GM23248 (cell line): ENCODE data around the gene IKZF2.

Experiments used
- EZH2 ChIP-seq: fragments of 200-600 bp; sonication (generic); IDR thresholded peaks from 2 replicates; pipeline ENCODE4 v1.6.1; 2018; ENCODE audit warnings: antibody characterized with exemption, mild to moderate bottlenecking; ENCODE audit not compliant: insufficient read depth, poor library complexity, severe bottlenecking
- EZH2phosphoT487 ChIP-seq: fragments of 200-600 bp; sonication (generic); IDR thresholded peaks from 2 replicates; pipeline ENCODE4 v1.6.1; 2018; ENCODE audit warnings: antibody characterized with exemption, moderate library complexity, mild to moderate bottlenecking, low read depth; ENCODE audit not compliant: insufficient read depth

DNA sequence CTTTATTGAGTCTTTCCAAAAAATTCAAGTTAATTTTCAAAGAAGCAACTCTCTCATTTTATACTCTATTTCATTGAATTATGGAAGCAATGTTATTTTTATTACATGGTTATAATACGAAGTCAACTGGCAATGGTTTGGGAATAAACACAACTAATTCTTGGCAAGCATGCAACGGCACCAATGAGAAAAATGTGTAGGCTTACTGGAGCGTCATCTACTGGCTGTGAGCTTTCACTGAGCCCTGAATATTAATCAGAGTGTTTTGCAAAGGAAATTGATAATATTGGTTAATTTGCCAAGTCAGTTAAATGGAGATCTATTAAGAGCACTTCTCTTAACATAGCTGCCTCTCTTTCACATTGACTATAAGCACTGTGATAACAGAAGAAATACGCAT is 163.9 kb downstream of the IKZF2 start:
- TF ChIP-seq EZH2phosphoT487, result no peak
- TF ChIP-seq EZH2, result no peak
